Upper lobe of right lung (tissue), 1 donor: Measurements from ENCODE around the gene BRCA1. TPM values are rescaled to one million over a fixed set of nuclear protein-coding genes. Genes with fewer than 3 reads are reported as not detected.

Source experiments
- ATAC-seq: fragments of 200-7000 bp; cut with Tn5 transposase; one replicate; pipeline ENCODE4 v1.9.1; 2020; ENCODE audit warnings: mild to moderate bottlenecking, moderate library complexity
- DNase-seq: peaks from one replicate; pipeline ENCODE4 v3.0.0-alpha.2; 2020
- H3K27ac ChIP-seq: fragments of 200-600 bp; one replicate; pipeline ENCODE4 v1.8.0; 2022
- H3K27me3 ChIP-seq: fragments of 200-600 bp; one replicate; pipeline ENCODE4 v1.8.0; 2022; ENCODE audit warnings: mild to moderate bottlenecking
- H3K36me3 ChIP-seq: fragments of 200-600 bp; one replicate; pipeline ENCODE4 v1.8.0; 2022
- H3K4me1 ChIP-seq: fragments of 200-600 bp; one replicate; pipeline ENCODE4 v1.8.0; 2022
- H3K4me3 ChIP-seq: fragments of 200-600 bp; one replicate; pipeline ENCODE4 v1.8.0; 2022; ENCODE audit warnings: mild to moderate bottlenecking
- H3K9me3 ChIP-seq: fragments of 200-600 bp; one replicate; pipeline ENCODE4 v1.8.0; 2022
- intact Hi-C: fragments of 100-400 bp; cut with DNase I; formaldehyde crosslinking; loops from one replicate; pipeline ENCODE4 v1.11.0; 2022
- total RNA-seq: library from RNA; stranded (reverse); fragmentation: NEBNext Ultra II Directional; extraction: Animal tissue kit (Norgen Biotek cat#: 25700); gene quantifications from one replicate; pipeline ENCODE4 v1.2.1, GENCODE V29; 2021
- TF ChIP-seq, protein P1 (sequence below): fragments of 200-600 bp; IDR thresholded peaks from one replicate; pipeline ENCODE4 v1.8.0; 2022; ENCODE audit warnings: antibody characterized with exemption
- donor health status: DM: no; HTN: yes; CAD: no; lungs with severe emphysema.

Gene BRCA1
- total RNA-seq, 1 donor from 2014 or later = 4.0 TPM

DNA sequence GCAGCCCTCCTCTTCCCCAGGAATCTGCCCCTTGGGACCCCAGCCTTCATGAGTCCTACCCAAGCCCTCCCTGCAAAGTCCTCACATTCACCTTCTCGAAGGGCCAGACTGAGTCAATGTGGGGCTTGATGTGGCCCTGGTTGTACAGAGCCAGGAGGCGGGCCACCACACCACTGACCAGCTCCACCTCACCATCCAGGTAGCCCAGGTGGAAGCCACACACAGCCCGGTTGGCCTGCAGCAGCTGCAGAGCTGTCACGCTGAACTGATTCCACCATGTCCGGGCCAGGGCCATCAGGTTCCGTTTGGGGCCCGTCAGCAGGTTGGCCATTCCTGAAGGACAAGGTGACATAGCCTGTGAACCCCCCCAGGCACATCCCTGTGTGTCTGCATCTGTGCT is 108.9 kb downstream of the BRCA1 start:
- ATAC-seq (no peak), DNase-seq (no peak)
- no peaks in the 10 kb centered on the region for H3K27me3 ChIP-seq
- no peak overlapping the region for H3K4me3 ChIP-seq
- intact Hi-C loops = no loop called here
- H3K4me1 ChIP-seq = peaks cover 48% of the 10 kb centered on the region
- H3K27ac ChIP-seq = peak overlapping the region; percentile 40
- no peaks in the 10 kb centered on the region for H3K9me3 ChIP-seq
- TF ChIP-seq, protein P1, sequence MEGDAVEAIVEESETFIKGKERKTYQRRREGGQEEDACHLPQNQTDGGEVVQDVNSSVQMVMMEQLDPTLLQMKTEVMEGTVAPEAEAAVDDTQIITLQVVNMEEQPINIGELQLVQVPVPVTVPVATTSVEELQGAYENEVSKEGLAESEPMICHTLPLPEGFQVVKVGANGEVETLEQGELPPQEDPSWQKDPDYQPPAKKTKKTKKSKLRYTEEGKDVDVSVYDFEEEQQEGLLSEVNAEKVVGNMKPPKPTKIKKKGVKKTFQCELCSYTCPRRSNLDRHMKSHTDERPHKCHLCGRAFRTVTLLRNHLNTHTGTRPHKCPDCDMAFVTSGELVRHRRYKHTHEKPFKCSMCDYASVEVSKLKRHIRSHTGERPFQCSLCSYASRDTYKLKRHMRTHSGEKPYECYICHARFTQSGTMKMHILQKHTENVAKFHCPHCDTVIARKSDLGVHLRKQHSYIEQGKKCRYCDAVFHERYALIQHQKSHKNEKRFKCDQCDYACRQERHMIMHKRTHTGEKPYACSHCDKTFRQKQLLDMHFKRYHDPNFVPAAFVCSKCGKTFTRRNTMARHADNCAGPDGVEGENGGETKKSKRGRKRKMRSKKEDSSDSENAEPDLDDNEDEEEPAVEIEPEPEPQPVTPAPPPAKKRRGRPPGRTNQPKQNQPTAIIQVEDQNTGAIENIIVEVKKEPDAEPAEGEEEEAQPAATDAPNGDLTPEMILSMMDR = no peak
- H3K36me3 ChIP-seq = peaks cover 64% of the 10 kb centered on the region

GRCh38 chr17:43015579-43015978 is 109.6 kb downstream of the BRCA1 start:
- Histone ChIP-seq H3K27ac (peak overlapping the region; percentile 65), H3K36me3 (peaks cover 64% of the 10 kb centered on the region), H3K9me3 (no peaks in the 10 kb centered on the region), H3K4me3 (no peak overlapping the region), H3K4me1 (peaks cover 44% of the 10 kb centered on the region), H3K27me3 (no peaks in the 10 kb centered on the region)
- intact Hi-C loops = no loop called here
- no peak for DNase-seq
- TF ChIP-seq, protein P1 = no peak
- ATAC-seq = peak; percentile 61

- TF ChIP-seq, protein P1 = no peak
- Histone ChIP-seq H3K4me3 (no peak overlapping the region), H3K9me3 (no peaks in the 10 kb centered on the region), H3K36me3 (peaks cover 64% of the 10 kb centered on the region), H3K27me3 (no peaks in the 10 kb centered on the region), H3K27ac (peak overlapping the region; percentile 65), H3K4me1 (peaks cover 43% of the 10 kb centered on the region)
- ATAC-seq (no peak), DNase-seq (no peak)
- intact Hi-C loops = no loop called here
Measured at GRCh38 chr17:43014649-43015542, 110.3 kb downstream of the BRCA1 start.

- no peak for DNase-seq
- no peak for ATAC-seq
- Histone ChIP-seq H3K36me3 (peaks cover 64% of the 10 kb centered on the region), H3K27ac (peak overlapping the region; percentile 65), H3K4me1 (peaks cover 35% of the 10 kb centered on the region), H3K27me3 (no peaks in the 10 kb centered on the region), H3K4me3 (no peak overlapping the region), H3K9me3 (no peaks in the 10 kb centered on the region)
- TF ChIP-seq, protein P1 = no peak
- intact Hi-C loops = no loop called here
Measured at GRCh38 chr17:43014020-43014648, 111.0 kb downstream of the BRCA1 start.

- Histone ChIP-seq H3K4me1 (peaks cover 27% of the 10 kb centered on the region), H3K27ac (no peak overlapping the region)
- TF ChIP-seq, protein P1 = no peak
Measured at GRCh38 chr17:43013296-43013695, 111.9 kb downstream of the BRCA1 start.

More at GRCh38 chr17:43013296-43013695, 111.9 kb downstream of the BRCA1 start:
- DNase-seq (no peak), ATAC-seq (no peak)
- no peaks in the 10 kb centered on the region for H3K9me3 ChIP-seq
- intact Hi-C loops = no loop called here
- peaks cover 58% of the 10 kb centered on the region for H3K36me3 ChIP-seq
- H3K4me3 ChIP-seq = no peak overlapping the region
- no peaks in the 10 kb centered on the region for H3K27me3 ChIP-seq
